ENCODE data around the gene TYMP.

The TYMP gene

GRCh38 chr22:50486561-50487289 lies 43.1 kb downstream of the TYMP start, which contains the start of gene MIOX:
MIOX (plus strand) TSS chr22:50486859; CDS start chr22:50486898, 39 bp downstream.
- DNase-seq: no peak
- intact Hi-C loops (cut with DNase I; ENCODE audit: low total_unique reads): no loop called here
- H3K36me3 ChIP-seq: no peaks in the 10 kb centered on the region
- H3K4me3 ChIP-seq: no peak within 1 kb of the TSS
- H3K27ac ChIP-seq: no peak within 1 kb of the TSS
- H3K27me3 ChIP-seq: peaks cover 9 to 73% of the 10 kb centered on the region in 2 donors
- peaks cover 0 to 7% (median 1%) of the 10 kb centered on the region in 4 donors for H3K4me1 ChIP-seq
- no peaks in the 10 kb centered on the region for H3K9me3 ChIP-seq
- TF ChIP-seq, protein P1, sequence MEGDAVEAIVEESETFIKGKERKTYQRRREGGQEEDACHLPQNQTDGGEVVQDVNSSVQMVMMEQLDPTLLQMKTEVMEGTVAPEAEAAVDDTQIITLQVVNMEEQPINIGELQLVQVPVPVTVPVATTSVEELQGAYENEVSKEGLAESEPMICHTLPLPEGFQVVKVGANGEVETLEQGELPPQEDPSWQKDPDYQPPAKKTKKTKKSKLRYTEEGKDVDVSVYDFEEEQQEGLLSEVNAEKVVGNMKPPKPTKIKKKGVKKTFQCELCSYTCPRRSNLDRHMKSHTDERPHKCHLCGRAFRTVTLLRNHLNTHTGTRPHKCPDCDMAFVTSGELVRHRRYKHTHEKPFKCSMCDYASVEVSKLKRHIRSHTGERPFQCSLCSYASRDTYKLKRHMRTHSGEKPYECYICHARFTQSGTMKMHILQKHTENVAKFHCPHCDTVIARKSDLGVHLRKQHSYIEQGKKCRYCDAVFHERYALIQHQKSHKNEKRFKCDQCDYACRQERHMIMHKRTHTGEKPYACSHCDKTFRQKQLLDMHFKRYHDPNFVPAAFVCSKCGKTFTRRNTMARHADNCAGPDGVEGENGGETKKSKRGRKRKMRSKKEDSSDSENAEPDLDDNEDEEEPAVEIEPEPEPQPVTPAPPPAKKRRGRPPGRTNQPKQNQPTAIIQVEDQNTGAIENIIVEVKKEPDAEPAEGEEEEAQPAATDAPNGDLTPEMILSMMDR (IDR thresholded peaks at IDR 0.05): no peak

DNA sequence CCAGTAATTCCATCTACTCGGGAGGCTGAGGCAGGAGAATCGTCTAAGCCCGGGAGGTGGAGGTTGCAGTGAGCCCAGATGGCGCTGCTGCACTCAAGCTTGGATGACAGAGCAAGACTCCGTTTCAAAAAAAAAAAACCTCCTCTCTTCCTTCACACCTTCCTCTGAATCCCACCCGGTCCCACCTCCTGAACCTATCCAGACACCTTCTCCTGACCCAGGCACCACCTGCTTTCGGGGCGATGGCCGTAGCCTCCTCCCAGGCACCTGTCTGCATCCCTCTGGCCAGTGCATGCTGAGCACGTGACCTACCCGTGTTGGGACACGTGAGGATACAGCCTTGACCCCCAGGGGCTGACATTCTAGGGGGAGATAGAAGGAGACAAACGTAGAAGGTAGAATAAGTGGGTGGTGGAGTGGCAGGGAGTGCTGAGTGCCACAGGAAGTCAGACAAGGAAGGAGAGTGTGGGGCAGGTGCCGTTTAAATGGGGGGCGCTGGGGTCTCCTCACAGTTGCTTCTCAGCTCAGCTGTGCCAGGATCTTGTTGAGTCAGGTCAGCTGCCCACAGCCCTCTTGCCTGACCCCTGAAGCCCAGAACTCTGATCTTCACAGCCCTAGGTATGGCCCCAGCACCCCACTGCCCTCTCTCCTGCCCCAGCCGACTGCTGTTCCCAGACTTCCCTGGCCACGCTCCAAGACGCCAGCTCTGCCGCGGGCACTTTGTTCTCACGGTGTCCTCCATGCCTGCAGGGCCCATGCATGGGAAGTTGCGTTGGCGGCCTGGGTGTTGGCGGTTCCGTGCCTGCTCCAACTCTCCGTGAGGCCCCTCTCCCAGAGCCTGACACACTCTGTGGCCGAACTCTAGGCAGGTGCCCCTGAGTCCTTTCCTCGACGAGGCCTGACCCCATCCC lies 44.3 kb downstream of the TYMP start:
- H3K36me3 ChIP-seq: no peaks in the 10 kb centered on the region
- peaks cover 0 to 16% (median 8%) of the 10 kb centered on the region in 4 donors for H3K4me1 ChIP-seq
- no peak overlapping the region for H3K27ac ChIP-seq
- no peak overlapping the region for H3K4me3 ChIP-seq
- peaks cover 15 to 86% of the 10 kb centered on the region in 2 donors for H3K27me3 ChIP-seq
- DNase-seq: no peak
- no peaks in the 10 kb centered on the region for H3K9me3 ChIP-seq
- intact Hi-C loops (cut with DNase I; ENCODE audit: low total_unique reads): no loop called here
- TF ChIP-seq, protein P1 (IDR thresholded peaks at IDR 0.05): no peak

GRCh38 chr22:50483977-50484853 lies 45.6 kb downstream of the TYMP start:
- Histone ChIP-seq H3K4me1 (peaks cover 0 to 16% (median 8%) of the 10 kb centered on the region in 4 donors), H3K27me3 (peaks cover 15 to 88% of the 10 kb centered on the region in 2 donors), H3K36me3 (no peaks in the 10 kb centered on the region), H3K4me3 (no peak overlapping the region), H3K27ac (no peak overlapping the region), H3K9me3 (no peaks in the 10 kb centered on the region)
- DNase-seq: no peak
- intact Hi-C loops (cut with DNase I; ENCODE audit: low total_unique reads): no loop called here
- TF ChIP-seq, protein P1 (IDR thresholded peaks at IDR 0.05): no peak

DNA sequence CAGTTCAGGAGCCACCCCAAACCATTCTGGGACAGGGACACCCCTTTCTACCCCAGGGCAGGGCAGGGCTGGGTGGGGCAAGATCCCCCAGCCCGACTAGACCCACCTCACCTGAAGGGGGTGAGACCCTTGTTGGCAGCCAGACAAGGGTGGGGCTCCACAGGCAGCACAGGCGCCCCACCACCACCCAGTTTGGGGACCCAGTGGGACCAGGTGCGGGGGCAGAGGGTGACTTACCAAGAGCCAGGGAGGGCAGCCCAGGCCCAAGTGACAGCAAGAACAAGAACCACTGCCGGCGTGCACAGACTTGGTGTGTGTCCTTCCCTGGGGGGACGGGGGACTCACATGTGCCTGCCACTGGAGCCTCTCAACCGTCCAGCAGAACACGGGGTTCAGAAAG lies 46.3 kb downstream of the TYMP start:
- peaks cover 15 to 89% of the 10 kb centered on the region in 2 donors for H3K27me3 ChIP-seq
- intact Hi-C loops (cut with DNase I; ENCODE audit: low total_unique reads): no loop called here

More for the DNA sequence above, 46.3 kb downstream of the TYMP start:
- Histone ChIP-seq H3K4me1 (peaks cover 0 to 16% (median 8%) of the 10 kb centered on the region in 4 donors), H3K4me3 (no peak overlapping the region), H3K9me3 (no peaks in the 10 kb centered on the region), H3K27ac (no peak overlapping the region), H3K36me3 (no peaks in the 10 kb centered on the region)
- TF ChIP-seq, protein P1 (IDR thresholded peaks at IDR 0.05): no peak
- no peak for DNase-seq

Measured in tibial artery (tissue), 4 donors.